Femur (tissue), 1 donor: ENCODE data around the gene GAGE10.
"Not testable (repeated sequence)": the region's sequence is repeated elsewhere in the genome, so short reads cannot be mapped to it uniquely, and the experiment has no call there.

Source experiments
- DNase-seq: peaks from one replicate; pipeline ENCODE4 v3.0.0-alpha.2; 2017

GAGE10 gene

DNA sequence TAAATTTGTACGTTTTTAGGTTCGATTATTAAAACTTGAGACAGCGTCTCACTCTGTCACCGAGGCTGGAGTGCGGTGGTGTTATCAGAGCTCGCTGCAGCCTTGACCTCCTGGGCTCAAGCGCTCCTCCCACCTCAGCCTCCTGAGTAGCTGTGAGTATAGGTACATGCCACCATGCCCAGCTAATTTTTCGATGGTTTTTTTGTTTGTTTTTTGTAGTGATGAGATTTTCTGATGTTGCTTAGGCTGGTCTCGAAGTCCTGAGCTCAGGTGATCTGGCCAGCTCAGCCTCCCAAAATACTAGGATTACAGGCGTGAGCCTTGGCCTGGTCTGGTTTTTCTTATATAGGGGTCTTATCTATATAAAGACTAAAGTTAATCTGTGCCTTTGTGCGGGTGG, 27.0 kb downstream of the GAGE10 start:
- not testable (repeated sequence) for DNase-seq

DNA sequence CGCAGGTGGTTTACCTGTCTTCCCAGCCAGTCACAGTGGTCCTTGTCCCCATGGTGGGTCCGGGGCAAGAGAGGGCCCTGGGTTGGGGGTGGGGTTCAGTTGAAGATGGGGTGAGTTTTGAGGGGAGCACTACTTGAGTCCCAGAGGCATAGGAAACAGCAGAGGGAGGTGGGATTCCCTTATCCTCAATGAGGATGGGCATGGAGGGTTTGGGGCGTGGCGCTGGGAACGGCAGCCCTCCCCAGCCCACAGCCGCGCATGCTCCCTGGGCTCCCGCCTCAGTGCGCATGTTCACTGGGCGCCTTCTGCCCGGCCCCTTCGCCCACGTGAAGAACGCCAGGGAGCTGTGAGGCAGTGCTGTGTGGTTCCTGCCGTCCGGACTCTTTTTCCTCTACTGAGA, 27.8 kb downstream of the GAGE10 start, which contains the start of gene GAGE13:
GAGE13 (plus strand) TSS at position 301 of the 400 bp plus-strand sequence. CDS start 1,156 bp downstream, outside the sequence.
- DNase-seq: not testable (repeated sequence)

DNA sequence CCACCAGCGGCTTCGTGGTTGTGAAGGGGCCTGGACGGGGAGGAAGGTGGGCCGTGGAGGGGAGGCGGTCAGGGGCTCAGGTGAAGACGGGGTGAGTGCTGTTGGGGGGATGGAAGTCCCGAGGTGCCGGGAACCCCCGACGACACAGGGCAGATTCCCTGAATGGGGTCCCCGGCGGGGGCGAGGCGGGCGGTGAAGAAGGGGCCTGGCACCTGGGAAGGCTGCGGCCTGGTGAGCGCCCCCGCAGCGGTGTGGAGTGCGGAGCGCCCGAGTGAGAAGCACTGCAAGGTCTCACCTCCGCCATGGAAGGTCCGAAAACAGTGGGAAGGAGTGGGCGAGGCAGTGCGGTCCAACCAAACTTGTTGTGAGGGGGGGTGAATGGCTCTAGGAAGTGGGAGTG, 28.4 kb downstream of the GAGE10 start:
- DNase-seq: not testable (repeated sequence)

DNA sequence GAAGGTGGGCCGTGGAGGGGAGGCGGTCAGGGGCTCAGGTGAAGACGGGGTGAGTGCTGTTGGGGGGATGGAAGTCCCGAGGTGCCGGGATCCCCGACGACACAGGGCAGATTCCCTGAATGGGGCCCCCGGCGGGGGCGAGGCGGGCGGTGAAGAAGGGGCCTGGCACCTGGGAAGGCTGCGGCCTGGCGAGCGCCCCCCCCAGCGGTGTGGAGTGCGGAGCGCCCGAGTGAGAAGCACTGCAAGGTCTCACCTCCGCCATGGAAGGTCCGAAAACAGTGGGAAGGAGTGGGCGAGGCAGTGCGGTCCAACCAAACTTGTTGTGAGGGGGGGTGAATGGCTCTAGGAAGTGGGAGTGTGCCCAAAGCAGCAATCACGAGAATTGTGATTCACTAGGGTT, 38.0 kb downstream of the GAGE10 start:
- not testable (repeated sequence) for DNase-seq

DNA sequence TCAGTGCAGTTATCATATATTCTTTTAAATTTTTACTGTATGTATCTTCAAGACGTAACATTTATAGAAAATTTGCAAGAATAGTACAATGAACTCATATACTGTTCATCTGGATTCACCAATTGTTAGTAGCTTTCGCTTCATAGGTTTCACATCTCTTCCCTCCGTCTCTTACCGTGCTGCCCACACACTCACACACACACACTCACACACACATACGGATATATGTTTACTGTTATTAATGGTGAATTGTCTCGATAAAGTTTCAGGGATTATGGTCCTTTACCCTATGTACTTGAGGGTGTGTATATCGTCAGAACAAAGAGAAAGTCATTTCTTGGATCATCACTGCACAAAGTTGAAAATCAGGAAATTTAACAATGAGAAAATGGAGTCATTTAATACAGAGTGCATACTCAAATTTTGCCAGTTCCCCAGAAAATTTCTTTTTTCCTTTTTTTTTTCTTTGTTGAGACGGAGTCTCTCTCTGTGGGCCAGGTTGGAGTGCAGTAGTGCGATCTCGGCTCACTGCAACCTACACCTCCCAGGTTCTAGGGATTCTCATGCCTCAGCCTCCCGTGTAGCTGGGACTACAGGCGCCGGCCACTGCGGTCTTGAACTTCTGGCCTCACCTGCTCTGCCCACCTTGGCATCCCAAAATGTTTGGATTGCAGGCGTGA, 41.2 kb downstream of the GAGE10 start:
- not testable (repeated sequence) for DNase-seq

DNA sequence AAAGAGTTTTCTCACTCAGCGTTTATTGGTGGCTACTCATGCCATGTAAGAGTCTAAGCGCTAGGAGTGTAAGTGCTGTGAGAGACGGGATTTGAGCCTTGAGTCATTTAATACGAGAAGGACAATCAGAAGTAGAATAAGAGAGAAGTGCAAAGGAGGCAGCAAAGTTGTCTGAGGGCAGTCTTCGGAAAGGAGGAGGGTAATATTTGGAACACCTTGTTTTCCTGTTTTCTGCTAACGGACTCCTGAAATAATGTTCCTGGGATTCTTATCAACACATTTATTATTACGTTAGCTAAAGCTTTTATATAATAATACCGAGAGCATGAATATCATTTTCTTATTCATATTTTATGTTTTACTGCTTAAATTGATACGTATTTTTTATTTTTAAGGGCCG, 42.0 kb downstream of the GAGE10 start:
- not testable (repeated sequence) for DNase-seq

DNA sequence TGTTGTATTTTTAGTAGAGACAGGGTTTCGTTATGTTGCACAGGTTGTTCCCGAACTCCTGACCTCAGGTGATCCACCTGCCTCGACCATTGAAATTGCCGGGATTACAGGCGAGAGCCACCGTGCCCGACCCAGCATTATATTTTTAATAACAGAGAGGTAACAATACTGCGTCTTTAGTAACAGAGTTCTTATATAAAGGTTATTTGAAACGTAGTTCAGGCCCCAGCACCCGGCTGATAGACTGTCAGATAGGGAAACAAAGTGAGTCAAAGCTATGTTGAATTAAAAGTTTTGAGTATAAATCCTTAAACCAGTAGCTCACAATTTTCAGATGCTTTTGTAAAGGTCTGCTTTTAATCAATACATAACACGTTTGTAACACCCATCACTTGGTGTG, 42.7 kb downstream of the GAGE10 start:
- not testable (repeated sequence) for DNase-seq
